ENCODE results near the gene ADAM12. TPM values are rescaled to one million over a fixed set of nuclear protein-coding genes. Genes with fewer than 3 reads are reported as not detected.

The ADAM12 gene
- total and polyA plus RNA-seq, 2 donors from 2014 or later, result 0.26 to 3.3 TPM

DNA sequence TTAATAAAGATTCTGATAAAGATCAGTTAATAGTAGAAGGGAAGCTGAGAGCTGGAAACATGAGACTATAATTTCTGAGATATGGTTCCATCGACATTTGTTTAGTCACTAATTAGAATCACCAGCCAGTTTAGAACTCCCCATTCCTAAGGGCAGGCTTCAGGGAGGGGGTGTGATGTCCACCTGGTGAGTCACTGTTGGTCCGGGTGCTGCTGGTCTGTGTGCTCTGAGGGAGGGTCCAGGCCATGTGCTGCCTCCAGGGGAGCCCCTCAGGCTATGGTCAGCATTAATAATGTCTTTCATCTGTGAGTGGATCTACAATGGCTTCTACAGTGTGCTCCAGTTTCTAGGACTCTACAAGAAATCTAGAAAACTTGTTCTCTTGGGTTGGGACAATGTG lies 115.8 kb downstream of the ADAM12 start:
- TF ChIP-seq, protein P1, sequence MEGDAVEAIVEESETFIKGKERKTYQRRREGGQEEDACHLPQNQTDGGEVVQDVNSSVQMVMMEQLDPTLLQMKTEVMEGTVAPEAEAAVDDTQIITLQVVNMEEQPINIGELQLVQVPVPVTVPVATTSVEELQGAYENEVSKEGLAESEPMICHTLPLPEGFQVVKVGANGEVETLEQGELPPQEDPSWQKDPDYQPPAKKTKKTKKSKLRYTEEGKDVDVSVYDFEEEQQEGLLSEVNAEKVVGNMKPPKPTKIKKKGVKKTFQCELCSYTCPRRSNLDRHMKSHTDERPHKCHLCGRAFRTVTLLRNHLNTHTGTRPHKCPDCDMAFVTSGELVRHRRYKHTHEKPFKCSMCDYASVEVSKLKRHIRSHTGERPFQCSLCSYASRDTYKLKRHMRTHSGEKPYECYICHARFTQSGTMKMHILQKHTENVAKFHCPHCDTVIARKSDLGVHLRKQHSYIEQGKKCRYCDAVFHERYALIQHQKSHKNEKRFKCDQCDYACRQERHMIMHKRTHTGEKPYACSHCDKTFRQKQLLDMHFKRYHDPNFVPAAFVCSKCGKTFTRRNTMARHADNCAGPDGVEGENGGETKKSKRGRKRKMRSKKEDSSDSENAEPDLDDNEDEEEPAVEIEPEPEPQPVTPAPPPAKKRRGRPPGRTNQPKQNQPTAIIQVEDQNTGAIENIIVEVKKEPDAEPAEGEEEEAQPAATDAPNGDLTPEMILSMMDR (IDR thresholded peaks at IDR 0.05; ENCODE audit: borderline replicate concordance, extremely low read depth, insufficient read depth), result no peak
- Histone ChIP-seq H3K36me3 (ENCODE audit: control insufficient read depth in 2 of 3, insufficient read depth in 3 of 3, low read length in 3 of 3) (no peaks in the 10 kb centered on the region), H3K27ac (ENCODE audit: low read depth in 2 of 2, low read length in 2 of 2) (no peak overlapping the region), H3K4me3 (ENCODE audit: low read length in 3 of 3) (no peak overlapping the region), H3K9ac (ENCODE audit: low read length in 3 of 3) (no peak overlapping the region), H3K27me3 (ENCODE audit: control insufficient read depth, insufficient read depth, low read length) (no peaks in the 10 kb centered on the region), H3K4me1 (ENCODE audit: control insufficient read depth in 2 of 3, insufficient read depth in 2 of 3, low read depth in 1 of 3, low read length in 3 of 3) (no peaks in the 10 kb centered on the region), H3K9me3 (ENCODE audit: control insufficient read depth in 2 of 3, insufficient read depth in 1 of 3, low read length in 3 of 3) (no peaks in the 10 kb centered on the region)
- no peak for FAIRE-seq
- no peak for DNase-seq
- intact Hi-C loops (cut with DNase I), result no loop called here

DNA sequence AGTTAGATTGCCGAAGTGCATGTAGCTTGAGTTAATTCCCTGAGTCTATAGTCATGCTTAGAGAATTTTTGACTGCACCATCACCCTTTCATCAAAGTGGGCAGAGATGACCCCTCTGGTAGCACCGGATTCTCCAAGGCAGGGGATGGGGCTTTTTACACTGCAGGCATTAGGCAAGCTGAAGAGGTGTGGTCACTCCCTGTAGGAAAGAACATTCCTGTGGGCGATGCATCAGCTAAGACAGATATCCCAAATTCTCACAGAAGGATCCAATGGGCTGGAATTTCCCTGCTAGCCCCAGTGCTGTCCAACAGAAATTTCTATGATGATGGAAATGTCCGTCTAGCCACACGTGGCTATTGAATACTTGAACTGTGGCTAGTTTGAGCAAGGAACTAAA lies 118.2 kb downstream of the ADAM12 start:
- H3K4me3 ChIP-seq (ENCODE audit: low read length in 3 of 3), result no peak overlapping the region
- no peaks in the 10 kb centered on the region for H3K4me1 ChIP-seq (ENCODE audit: control insufficient read depth in 2 of 3, insufficient read depth in 2 of 3, low read depth in 1 of 3, low read length in 3 of 3)
- no peak overlapping the region for H3K9ac ChIP-seq (ENCODE audit: low read length in 3 of 3)
- H3K36me3 ChIP-seq (ENCODE audit: control insufficient read depth in 2 of 3, insufficient read depth in 3 of 3, low read length in 3 of 3), result no peaks in the 10 kb centered on the region
- TF ChIP-seq, protein P1 (IDR thresholded peaks at IDR 0.05; ENCODE audit: borderline replicate concordance, extremely low read depth, insufficient read depth), result no peak
- no peak overlapping the region for H3K27ac ChIP-seq (ENCODE audit: low read depth in 2 of 2, low read length in 2 of 2)
- FAIRE-seq (no peak), DNase-seq (no peak)
- H3K9me3 ChIP-seq (ENCODE audit: control insufficient read depth in 2 of 3, insufficient read depth in 1 of 3, low read length in 3 of 3), result no peaks in the 10 kb centered on the region
- intact Hi-C loops (cut with DNase I), result no loop called here
- H3K27me3 ChIP-seq (ENCODE audit: control insufficient read depth, insufficient read depth, low read length), result no peaks in the 10 kb centered on the region

DNA sequence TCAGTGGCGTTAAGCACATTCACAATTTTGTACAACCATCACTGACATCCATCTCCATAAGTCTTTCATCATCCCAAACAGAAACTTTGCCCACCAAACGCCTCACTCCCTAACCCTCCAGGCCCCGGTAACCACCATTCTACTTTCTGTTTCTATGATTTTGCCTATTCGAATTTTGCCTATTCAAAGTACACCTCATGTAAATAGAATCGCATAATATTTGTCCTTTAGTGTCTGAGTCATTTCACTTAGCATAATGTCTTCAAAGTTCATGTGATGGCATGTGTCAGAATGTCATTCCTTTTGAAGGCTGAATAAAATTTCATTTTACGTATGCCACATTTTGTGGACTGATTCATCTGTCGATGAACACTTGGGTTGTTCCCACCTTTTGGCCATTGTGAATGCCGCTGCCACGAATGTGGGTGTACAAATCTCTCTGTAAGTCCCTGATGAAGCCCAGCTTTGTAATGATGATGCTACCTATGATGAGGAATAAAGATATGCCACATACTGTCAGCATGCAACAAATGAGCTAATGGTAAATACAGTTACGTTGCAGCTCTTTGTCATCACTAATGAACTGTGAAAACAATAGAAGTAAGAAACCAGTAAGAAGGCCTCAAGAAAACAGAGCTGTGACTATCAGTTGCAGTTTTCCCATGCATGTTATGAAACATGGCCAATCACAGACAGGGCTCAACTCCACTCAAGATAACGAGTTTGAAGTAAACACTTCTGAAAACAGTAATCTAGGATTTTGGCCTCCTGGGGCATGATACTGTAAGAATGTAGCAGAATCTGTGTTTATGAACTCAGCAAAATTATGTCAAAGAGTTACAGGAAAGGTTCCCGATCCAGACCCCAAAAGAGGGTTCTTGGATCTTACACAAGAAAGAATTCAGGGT lies 120.0 kb downstream of the ADAM12 start:
- H3K27ac ChIP-seq (ENCODE audit: low read depth in 2 of 2, low read length in 2 of 2), result no peak overlapping the region

More for the DNA sequence above, 120.0 kb downstream of the ADAM12 start:
- DNase-seq, result no peak
- Histone ChIP-seq H3K36me3 (ENCODE audit: control insufficient read depth in 2 of 3, insufficient read depth in 3 of 3, low read length in 3 of 3) (no peaks in the 10 kb centered on the region), H3K9me3 (ENCODE audit: control insufficient read depth in 2 of 3, insufficient read depth in 1 of 3, low read length in 3 of 3) (no peaks in the 10 kb centered on the region), H3K4me1 (ENCODE audit: control insufficient read depth in 2 of 3, insufficient read depth in 2 of 3, low read depth in 1 of 3, low read length in 3 of 3) (no peaks in the 10 kb centered on the region), H3K9ac (ENCODE audit: low read length in 3 of 3) (no peak overlapping the region), H3K4me3 (ENCODE audit: low read length in 3 of 3) (no peak overlapping the region), H3K27me3 (ENCODE audit: control insufficient read depth, insufficient read depth, low read length) (no peaks in the 10 kb centered on the region)
- FAIRE-seq, result no peak
- TF ChIP-seq, protein P1 (IDR thresholded peaks at IDR 0.05; ENCODE audit: borderline replicate concordance, extremely low read depth, insufficient read depth), result no peak
- intact Hi-C loops (cut with DNase I), result no loop called here
